Retina (tissue), 1 donor: Measurements from ENCODE around the gene GPC5.

Source experiments
- DNase-seq: peaks from one replicate; pipeline ENCODE4 v3.0.0-alpha.2; 2016

The GPC5 gene

DNA sequence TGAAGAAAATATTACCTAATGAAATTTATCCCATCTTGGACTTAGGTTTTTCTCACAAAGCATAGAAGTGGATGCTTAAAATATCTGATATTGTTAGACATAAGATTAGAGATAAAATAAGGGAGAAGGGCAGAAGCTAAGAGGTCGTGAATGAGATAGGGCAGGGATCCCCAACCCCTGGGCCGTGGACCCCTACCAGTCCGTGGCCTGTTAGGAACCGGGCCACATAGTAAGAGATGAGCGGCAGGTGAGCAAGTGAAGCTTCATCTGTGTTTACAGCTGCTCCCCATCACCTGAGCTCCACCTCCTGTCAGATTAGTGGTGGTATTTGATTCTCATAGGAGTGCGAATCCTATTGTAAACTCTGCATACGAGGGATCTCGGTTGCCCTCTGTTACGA is 202.9 kb downstream of the GPC5 start:
- DNase-seq = no peak

DNA sequence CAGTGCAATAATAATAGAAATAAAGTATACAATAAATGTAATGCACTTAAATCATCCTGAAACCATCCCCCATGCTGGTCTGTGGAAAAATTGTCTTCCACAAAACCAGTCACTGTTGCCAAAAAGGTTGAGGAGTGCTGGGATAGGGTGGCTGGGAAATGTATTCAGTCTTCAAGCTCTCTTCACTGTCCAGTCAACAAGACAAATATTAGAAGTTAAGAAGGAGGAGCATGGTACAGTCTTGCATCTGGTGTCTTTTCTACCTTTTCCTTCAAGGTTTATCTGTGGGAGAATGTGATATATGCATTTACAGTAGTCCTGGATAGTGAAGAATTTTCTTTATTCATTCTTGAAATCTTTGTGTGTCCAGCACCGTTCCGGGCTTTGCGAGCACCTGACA is 203.4 kb downstream of the GPC5 start:
- no peak for DNase-seq

DNA sequence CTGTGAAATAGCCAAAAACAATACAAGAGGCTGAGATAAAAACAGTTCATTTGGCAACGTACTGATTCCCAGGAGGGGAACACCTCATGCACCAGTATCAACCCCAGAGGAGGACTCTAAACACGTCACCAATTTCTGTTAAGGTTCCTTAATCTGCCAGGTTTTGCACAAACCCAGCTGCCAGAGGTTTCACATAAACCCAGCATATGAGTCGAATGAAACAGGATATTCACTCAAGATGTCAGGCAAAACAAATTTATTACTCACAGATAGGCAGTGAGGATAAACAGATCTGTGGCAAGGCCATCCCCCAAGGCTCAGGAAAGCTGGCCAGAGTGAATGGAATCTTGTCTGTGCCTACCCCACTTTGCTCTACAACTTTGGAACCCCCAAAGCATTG is 210.9 kb downstream of the GPC5 start:
- no peak for DNase-seq

DNA sequence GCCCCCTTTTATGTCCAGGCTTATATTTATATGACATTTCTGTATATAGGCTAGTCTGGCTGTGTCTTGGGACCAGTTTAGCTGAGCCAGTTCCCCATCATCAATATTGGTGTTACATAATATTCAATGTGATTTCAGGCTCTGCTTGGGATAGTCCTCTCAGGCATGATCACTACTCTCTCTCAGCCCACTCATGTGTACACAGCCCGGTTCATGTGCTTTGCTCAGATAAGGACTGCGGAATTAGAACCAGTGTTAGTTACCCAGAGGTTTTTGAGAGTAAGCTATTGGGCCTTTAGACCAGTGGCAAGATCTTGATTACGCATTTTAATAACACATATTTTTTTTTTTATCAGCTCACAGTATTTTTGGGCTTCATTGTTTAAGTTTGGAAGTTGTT is 219.9 kb downstream of the GPC5 start:
- no peak for DNase-seq

DNA sequence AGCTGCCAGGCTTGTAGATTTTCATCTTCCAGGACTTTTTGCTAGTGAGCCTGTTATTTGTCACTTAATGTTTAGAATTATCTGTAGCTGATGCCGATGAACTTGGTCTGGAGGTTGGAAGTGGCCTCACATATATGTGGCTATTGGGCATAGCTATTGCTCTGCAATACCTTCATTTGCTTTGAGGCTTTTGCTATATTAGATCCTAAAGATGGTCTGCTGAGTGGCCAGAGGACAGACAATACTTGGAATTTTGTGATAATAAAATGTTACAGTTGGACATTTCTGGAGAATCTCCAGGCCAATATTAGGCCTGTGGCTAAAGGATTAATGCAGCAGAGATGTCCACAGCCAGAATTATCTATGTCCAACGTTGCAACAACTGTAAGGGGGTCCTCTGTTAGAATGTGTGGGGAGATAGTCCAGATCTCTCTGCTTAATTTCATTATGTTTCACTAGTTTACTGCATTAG is 222.3 kb downstream of the GPC5 start:
- no peak for DNase-seq

DNA sequence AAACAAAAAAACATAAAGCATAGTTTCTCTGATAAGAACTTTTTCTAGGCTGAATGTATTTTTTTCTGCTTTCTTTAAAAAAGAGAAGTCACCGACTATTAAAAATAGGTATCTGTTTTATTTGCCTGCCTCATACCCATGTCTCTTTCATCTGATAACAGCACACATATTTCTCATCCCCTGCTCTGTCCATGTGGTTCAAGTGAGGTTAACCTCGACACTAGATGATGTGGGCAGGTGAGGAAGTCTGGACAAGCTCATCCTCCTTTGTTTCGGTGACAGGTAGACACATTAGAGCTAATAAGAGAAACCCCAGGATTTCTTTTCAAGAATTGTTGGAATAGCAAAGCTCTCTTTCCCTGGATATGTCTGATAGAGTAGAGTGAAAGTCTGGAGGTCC is 222.7 kb downstream of the GPC5 start:
- no peak for DNase-seq

DNA sequence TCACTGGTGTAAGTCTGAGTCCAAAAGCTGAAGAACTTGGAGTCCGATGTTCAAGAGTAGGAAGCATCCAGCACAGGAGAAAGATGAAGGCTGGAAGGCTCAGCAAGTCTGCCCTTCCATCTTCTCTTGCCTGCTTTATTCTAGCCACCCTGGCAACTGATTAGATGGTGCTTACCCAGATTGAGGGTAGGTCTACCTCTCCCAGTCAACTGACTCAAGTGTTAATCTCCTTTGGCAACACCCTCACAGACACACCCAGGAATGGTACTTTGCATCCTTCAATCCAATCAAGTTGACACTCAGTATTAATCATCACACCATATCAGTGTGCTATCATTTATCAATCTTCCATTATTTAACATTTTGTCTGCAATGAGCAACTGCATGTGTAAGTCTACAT is 223.5 kb downstream of the GPC5 start:
- DNase-seq = no peak

DNA sequence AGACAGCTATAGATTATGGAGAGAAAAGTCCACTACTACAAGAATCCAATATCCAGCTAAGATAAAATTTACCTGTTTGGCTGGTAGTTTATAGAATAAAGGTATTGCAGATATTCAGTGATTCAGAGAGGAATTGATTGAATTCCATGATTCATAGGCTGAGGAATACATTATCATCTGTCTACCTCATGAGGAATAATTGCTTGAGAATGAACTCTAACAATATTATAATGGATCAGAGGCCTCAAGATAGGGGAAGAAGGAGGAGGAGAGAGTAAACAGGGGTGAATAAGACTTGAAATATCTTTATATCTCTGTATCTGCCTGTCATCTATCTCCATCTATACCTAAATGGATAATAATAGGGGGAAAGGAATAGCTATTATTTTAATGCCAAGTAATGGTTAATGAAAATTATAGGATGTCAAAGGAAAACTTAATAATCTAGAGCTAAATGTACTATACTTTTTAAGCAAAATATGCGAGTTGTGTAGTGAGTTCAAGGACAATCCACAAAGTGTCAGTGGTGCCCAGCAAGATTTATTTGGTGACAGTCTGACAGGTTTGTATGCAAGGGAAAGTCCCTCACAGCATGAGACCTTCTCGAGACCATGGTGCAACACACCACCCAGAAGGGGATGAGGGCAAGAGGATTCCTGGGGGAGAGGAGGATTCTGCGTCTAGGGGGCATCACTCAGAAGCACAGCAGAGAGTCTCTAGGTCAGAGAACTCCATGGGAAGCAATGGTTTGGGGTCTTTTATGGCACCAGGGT is 224.5 kb downstream of the GPC5 start:
- DNase-seq = no peak

DNA sequence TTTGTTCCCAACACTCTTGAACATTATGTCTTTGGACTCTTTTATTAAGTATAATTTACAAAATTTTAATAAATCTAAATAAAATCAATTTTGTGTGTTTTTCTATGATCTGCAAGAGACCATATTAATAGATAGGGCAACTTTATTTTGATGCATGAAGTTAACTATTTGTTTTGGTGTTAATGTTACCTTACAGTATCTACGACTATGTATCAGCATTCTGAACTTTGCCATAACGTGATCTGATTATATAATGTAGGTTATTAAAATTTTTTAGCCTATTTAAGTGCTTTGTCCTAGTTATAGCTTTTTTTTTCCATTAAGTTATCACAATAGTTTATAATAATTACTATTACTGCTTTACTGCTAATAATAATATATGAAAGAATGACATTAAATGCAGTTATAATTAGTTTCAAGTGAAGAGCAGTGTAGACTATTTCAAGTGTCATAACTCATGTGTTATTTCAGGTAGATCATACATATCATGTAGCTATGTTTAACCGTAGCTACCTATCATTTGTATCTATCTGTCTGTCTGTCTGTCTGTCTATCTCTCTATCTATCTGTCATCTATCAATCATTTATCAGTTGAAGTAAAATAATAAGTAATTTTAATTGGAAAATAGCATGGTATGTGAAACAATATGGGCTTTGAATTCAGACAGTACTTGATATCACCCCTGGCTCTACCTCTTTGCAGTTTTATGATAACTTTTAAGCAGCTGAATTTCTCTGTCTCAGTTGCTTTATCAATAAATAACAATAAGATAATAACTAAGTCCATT is 229.7 kb downstream of the GPC5 start:
- DNase-seq = no peak

DNA sequence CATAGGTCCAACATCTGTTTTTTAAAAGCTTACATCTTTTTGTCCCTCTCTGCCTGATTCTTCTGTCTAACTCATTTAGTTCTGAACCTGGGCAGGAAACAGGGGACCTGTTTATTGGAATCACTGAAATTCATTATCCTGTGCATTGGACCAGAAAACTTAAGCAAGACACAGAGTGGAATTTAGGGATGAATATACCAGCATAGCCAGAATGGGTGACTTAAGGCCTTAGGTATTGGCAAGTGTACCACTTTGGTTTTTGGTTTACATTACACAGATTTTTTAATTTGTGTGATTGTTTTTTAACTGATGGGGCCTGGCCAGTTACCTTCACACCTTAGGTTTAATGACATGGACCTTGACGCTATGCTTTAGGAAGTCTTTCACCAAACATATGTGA is 232.5 kb downstream of the GPC5 start:
- DNase-seq = no peak

DNA sequence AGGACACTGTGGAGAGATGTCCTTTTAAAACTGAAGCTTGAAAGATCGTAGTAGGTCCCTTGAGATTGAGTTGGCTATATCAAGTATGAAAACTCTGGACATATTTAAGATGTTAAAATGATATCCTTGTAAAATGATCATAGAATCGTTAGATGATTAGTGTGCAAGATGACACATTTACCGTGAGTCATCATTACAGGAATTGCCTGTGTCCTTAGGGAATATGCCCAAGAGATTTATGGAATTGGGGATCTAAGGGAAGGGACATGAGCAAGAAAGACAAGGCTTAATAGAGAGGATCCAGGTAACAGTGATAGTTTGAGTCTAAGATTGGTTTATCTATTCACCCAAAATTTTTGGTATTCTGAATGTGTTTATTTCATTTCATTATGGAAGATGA is 233.7 kb downstream of the GPC5 start:
- DNase-seq = no peak

DNA sequence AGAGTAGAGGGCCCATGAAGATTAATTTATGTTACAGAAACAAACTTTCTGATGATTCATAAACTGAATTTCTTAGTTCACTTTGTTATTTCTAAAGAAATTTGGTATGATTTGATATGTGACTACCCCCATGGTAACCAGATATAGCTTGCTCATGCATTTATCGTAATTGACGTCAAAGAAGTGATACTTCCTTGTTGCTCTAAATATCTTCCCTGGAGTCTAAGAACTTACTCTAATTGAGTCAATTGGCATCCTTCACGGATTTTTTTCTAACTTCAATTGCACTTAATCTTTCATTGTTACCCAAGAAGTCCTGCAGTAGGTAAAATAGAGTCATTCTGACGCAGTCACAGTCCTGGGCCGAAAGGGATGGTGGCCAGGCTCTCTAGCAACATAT is 240.9 kb downstream of the GPC5 start:
- no peak for DNase-seq

DNA sequence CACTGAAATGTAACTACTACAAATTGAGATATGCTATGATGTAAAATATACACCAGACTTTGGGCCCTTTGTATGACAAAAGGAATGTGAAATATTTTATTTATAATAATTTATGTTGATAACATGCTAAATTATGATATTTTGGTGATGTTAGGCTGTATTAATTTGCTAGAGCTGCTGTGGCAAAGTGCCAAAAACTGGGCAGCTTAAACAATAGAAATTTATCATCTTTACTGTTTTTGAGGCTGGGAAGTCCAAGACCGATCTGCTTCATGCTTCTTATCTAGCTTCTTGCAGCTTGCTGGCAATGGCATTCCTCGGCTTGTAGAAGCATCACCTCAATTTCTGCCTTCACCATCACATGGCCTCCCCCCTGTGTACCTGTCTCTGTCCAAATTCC is 245.0 kb downstream of the GPC5 start:
- DNase-seq = no peak

DNA sequence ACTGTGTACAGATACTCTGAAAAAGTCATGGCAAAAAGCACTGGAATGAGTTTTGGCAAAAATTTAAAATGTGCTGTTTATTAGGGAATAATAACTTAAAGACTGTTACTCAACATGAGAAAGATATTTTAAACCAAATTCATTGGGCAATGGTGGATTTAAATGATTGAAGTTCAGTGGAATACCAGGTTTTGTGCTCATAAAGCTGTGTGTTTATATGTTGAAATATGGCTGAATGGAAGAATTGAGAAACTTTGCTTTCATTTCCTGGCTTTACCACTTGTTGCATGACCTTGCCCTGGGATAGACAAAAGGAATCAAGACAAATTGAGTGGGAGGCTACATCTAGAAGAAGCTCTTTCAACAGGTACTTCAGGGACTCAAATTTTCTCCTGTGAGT is 246.4 kb downstream of the GPC5 start:
- no peak for DNase-seq

DNA sequence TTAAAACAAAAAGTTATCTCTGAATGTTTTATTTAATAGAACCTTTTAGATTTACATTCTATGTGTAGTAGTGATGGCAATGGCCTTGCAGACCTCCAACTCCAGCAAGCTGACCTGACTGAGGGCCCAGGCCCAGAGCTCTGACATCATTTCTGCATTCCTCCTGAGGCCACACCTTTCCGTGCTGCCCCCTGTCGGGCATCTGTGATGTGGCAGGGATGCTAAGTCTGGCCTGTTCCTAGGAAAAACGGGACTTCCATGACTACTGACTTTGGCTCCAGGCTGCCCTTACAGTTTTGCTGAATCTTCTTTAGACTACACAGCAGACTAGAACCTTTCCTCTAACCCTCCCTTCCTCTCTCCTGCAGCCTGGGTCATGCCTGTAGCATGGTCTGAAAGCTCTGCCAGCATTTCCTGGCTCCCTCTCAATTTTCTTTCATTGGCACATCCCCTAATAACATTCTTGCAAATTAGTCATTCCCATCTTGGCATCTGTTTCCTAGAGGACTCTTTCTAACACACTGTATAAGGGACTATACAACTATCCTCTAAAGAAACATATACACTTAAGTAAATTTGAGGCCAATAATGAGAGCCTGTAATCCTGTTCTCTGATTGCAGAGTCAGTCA is 249.1 kb downstream of the GPC5 start:
- DNase-seq = no peak

DNA sequence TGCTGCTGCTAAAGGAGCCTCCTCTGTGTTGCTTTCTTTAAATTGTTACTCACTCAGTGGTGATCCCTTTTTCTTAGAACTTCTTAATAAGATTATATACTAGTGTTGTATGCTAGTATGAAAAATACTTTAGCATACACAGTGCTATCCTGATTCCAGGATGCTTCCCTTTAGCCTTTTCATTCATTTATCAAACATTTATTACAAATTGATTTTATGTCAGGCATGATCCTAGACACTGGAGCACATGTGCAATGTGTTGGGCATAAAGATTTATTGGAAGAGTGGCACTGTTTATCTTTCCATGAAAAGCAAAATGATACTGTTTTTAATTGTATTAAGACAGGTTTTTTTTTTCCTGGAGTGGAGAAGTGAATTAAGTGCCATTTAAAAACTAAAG is 249.6 kb downstream of the GPC5 start:
- no peak for DNase-seq

DNA sequence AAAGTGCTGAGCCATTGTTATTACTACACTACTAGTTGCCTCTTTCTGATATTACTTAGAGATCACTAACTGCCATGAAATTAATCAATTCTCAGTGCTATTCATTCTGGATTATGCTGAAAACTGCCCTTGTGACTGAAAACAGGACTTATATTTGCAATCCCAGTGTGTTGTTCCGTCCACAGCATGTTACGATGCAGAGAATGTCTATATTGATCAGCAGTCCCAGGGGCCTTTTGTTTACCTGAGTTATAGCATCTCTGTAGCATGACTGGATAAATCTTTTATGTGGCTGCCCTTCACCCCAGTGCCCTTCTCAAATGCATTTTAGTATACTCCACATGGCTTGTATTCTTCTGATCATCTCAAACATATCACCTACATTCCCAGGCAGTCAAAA is 251.0 kb downstream of the GPC5 start:
- DNase-seq = no peak

DNA sequence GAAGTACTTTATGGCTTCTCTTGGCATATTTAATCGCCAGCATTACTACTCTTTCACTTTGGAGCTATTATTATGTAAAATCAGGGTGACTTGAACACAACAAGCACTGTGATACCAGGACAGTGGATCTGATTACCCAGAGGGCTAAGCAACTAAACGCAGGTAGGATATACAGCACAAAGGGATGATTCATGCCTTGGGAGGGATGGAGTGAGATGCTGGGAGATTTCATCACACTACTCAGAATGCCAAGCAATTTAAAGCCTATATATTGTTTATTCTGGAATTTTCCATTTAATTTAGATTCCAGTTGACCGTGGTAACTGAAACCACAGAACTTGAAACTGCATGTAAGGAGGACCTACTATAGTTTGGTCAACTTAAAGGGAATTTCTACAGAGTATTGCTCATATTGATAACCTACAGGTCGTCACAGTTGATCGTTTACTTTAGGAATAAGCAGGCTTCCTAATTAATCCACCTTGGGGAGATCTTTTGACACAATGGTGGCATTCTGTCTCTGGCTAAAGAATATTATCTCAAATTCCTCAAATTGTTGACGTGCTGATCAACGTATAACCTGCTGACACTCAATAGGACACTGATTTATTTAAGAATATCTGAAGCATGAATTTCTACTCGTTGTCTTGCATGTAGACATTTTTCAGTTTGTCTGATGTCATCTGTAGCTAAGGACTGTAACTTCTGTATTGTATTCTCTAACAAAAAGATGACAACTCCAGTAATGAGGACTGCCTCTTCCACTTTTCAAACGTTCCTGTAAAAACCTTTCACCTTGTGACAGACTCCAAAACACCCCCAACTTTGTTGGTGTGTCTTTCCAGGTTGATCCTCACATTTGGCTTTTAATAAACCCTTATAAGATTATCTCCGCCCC is 254.2 kb downstream of the GPC5 start:
- DNase-seq = no peak

DNA sequence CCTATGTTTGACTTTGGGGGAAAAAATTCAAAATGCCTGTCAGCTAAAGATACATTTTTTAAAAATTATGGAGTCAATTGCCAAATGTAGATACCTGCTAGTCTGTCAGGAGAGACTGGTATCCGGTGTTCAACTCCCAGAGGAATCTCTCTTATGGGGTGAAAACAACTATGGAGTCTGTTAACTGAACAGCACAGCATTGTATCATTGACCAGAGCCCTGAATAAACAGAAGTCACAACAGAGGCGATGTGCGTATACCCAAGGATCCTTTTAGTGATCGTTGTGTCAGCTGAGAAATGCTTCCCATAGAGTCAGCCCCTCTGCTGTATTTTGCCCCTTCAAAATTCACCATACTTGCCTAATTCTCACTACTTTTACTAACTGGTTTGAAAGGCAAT is 257.3 kb downstream of the GPC5 start:
- DNase-seq = no peak

DNA sequence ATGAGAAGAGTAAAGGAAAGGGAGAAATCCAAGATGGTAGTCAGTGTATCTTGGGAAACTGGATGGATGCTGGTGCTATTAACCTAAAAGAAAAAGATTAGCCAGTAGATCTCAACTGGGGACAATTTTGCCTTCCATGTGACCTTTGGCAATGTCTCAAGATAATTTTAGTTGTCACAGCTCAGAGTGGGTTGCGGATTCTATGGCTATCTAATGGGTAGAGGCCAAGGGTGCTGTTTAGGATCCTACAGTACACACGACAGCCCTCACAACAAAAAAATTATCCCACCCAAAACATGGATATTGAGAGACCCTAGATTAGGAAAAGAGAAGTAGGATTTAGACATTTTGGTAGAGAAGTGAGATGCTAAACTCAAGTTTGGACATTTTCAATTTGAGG is 258.9 kb downstream of the GPC5 start:
- no peak for DNase-seq

DNA sequence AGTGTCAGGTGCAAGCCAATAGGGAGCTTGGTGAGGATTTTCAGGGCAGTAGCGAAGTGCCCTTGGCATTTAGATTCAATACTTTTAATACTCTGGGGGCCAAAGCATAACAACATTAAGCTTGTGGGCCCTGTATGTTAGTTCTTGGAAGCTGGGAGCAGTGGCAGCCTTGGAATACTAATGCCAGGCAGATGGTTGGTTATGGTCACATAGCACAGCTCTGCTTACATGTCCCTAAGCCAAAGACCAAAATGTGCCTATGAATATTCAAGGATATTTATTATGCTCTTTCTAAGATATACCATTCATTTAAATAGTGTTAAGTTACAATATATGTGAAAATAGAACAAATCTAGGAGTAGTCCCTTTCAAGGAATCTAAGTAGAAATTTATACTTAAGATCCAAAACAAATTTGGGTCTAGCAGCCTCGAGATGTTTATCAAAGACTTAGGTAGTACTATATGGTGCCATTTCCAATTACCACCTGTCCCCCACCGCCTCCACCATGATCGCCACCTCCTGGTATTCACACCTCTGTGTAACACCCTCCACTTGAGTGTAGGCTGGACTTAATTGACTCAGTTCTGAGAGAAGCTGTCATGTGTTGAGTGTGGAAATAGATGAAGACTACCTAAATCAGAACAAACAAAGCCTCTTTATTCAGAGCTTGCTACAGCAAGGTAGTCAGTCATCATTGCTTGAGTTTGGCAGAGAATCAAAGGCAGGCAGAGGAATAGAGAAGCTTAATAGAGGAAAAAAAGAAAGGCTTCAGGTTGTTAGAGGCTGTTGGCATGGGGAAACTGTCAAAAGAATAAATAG is 261.0 kb downstream of the GPC5 start:
- no peak for DNase-seq

DNA sequence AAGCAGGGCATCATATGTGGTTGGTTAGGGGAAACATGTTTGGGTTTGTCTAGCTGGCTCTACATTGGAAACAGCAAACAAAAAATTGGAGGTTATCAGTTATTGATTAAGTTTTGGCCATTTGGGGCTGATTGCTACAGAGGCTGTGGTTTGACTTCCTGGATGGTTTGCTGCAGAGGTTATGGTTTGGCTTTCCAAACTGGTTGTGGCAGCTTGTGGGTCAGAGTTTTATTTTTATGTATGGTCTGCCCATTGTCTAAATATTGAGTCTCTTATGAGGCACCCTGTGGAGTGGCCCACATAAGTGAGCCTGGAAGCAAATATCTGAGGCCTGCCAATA is 261.6 kb downstream of the GPC5 start:
- no peak for DNase-seq
